Liver (tissue), 9 donors: ENCODE measurements around the gene KCNJ3. TPM values are rescaled to one million over a fixed set of nuclear protein-coding genes. Genes with fewer than 3 reads are reported as not detected.

ENCODE experiments used
- DNase-seq: peaks from one replicate; pipeline ENCODE4 v3.0.0-alpha.2; 2017; ENCODE audit warnings: low spot score
- H3K27ac ChIP-seq, 2 donors: one replicate each; pipeline ENCODE4 v1.7.0; 2013; ENCODE audit warnings: inconsistent platforms in 2 of 2, low read length in 2 of 2, control low read depth in 1 of 2, low read depth in 1 of 2, mild to moderate bottlenecking in 1 of 2
- H3K27me3 ChIP-seq, 4 donors: one replicate each; pipeline versions ENCODE4 v1.6.1 to v1.7.0; 2013; ENCODE audit warnings: low read length in 3 of 4, inconsistent platforms in 1 of 4, mild to moderate bottlenecking in 1 of 4, moderate library complexity in 1 of 4; ENCODE audit not compliant: control insufficient read depth in 4 of 4, insufficient read depth in 4 of 4
- H3K36me3 ChIP-seq, 4 donors: one replicate each; pipeline versions ENCODE4 v1.6.1 to v1.7.0; 2013; ENCODE audit warnings: low read length in 3 of 4, mild to moderate bottlenecking in 3 of 4, low read depth in 1 of 4, moderate library complexity in 1 of 4; ENCODE audit not compliant: control insufficient read depth in 4 of 4, insufficient read depth in 3 of 4
- H3K4me1 ChIP-seq, 4 donors: one replicate each; pipeline versions ENCODE4 v1.6.1 to v1.7.0; 2013; ENCODE audit warnings: low read length in 3 of 4, mild to moderate bottlenecking in 3 of 4, moderate library complexity in 1 of 4; ENCODE audit not compliant: control insufficient read depth in 4 of 4, insufficient read depth in 4 of 4
- H3K4me3 ChIP-seq, 3 donors: one replicate each; pipeline versions ENCODE4 v1.6.1 to v1.7.0; 2013; ENCODE audit warnings: low read length in 3 of 3, control low read depth in 1 of 3, low read depth in 1 of 3, mild to moderate bottlenecking in 1 of 3
- H3K9ac ChIP-seq, 2 donors: one replicate each; pipeline ENCODE4 v1.7.0; 2013; ENCODE audit warnings: low read length in 2 of 2, mild to moderate bottlenecking in 2 of 2, moderate library complexity in 2 of 2, control low read depth in 1 of 2, low read depth in 1 of 2
- H3K9me3 ChIP-seq, 4 donors: one replicate each; pipeline versions ENCODE4 v1.6.1 to v1.7.0; 2013; ENCODE audit warnings: low read length in 3 of 4; ENCODE audit not compliant: control insufficient read depth in 4 of 4
- ATF3 ChIP-seq: IDR thresholded peaks from 2 replicates; pipeline ENCODE4 v1.6.1; 2016; ENCODE audit warnings: antibody characterized with exemption
- EGR1 ChIP-seq, 2 donors: IDR thresholded peaks; 2 replicates each; pipeline ENCODE4 v1.6.1; 2016 to 2018; ENCODE audit warnings: antibody characterized with exemption in 2 of 2, low read depth in 2 of 2
- FOXA1 ChIP-seq: IDR thresholded peaks from 2 replicates; pipeline ENCODE4 v1.6.1; 2016; ENCODE audit warnings: antibody characterized with exemption
- FOXA2 ChIP-seq: IDR thresholded peaks from 2 replicates; pipeline ENCODE4 v1.6.1; 2016; ENCODE audit warnings: antibody characterized with exemption
- GABPA ChIP-seq, 2 donors: IDR thresholded peaks in 1 of 2; conservative IDR thresholded peaks in 1 of 2; 2 replicates each; pipeline ENCODE4 v1.6.1; 2016; ENCODE audit warnings: antibody characterized with exemption in 2 of 2, mild to moderate bottlenecking in 1 of 2, moderate library complexity in 1 of 2
- HNF4A ChIP-seq, 2 donors: conservative IDR thresholded peaks; 2 replicates each; pipeline ENCODE4 v1.6.1; 2016; ENCODE audit warnings: antibody characterized with exemption in 2 of 2, mild to moderate bottlenecking in 2 of 2
- HNF4G ChIP-seq: IDR thresholded peaks from 2 replicates; pipeline ENCODE4 v1.6.1; 2016; ENCODE audit warnings: antibody characterized with exemption
- JUND ChIP-seq, 2 donors: IDR thresholded peaks; 2 replicates each; pipeline ENCODE4 v1.6.1; 2016; ENCODE audit warnings: antibody characterized with exemption in 2 of 2
- NR2F2 ChIP-seq: IDR thresholded peaks from 2 replicates; pipeline ENCODE4 v1.6.1; 2016; ENCODE audit warnings: antibody characterized with exemption
- RAD21 ChIP-seq, 2 donors: IDR thresholded peaks; 2 replicates each; pipeline ENCODE4 v1.6.1; 2016; ENCODE audit warnings: antibody characterized with exemption in 2 of 2, mild to moderate bottlenecking in 2 of 2
- REST ChIP-seq: IDR thresholded peaks from 2 replicates; pipeline ENCODE4 v1.6.1; 2016; ENCODE audit warnings: antibody characterized with exemption, mild to moderate bottlenecking
- RXRA ChIP-seq, 2 donors: IDR thresholded peaks; 2 replicates each; pipeline ENCODE4 v1.6.1; 2017 to 2018; ENCODE audit warnings: antibody characterized with exemption in 2 of 2, mild to moderate bottlenecking in 1 of 2
- SP1 ChIP-seq: IDR thresholded peaks from 2 replicates; pipeline ENCODE4 v1.6.1; 2018; ENCODE audit warnings: antibody characterized with exemption, mild to moderate bottlenecking
- TAF1 ChIP-seq: conservative IDR thresholded peaks from 2 replicates; pipeline ENCODE4 v1.6.1; 2016; ENCODE audit warnings: antibody characterized with exemption, mild to moderate bottlenecking
- YY1 ChIP-seq: IDR thresholded peaks from 2 replicates; pipeline ENCODE4 v1.6.1; 2016; ENCODE audit warnings: antibody characterized with exemption, mild to moderate bottlenecking
- ZBTB33 ChIP-seq: IDR thresholded peaks from 2 replicates; pipeline ENCODE4 v1.6.1; 2016; ENCODE audit warnings: antibody characterized with exemption
- WGBS: extraction: QIAGEN DNeasy Blood & Tissue Kit; methylation state at CpG from one replicate; pipeline ENCODE4 v1.1.7; 2013; 5-methylcytosine and 5-hydroxymethylcytosine counted together
- polyA plus RNA-seq, 2 donors: library from polyadenylated mRNA; stranded (reverse) in 1 of 2; unstranded in 1 of 2; fragments of 200-250 nt in 1 of 2; fragments of >200 nt in 1 of 2; fragmentation: Nextera tagmentation in 1 of 2; extraction: Ambion mirVana in 1 of 2; gene quantifications; one replicate each; pipeline versions ENCODE4 v1.2.1 to v1.2.3, GENCODE V29; 2013 to 2015
- total RNA-seq, 2 donors: library from RNA; depleted of rRNA; stranded (reverse); fragments of >200 nt; gene quantifications; one replicate each; pipeline ENCODE4 v1.2.3, GENCODE V29; 2014
- TF ChIP-seq, protein P1 (sequence below): fragments of 150-350 bp; IDR thresholded peaks from 2 replicates; pipeline ENCODE4 v1.5.1; 2017; ENCODE audit warnings: improper control_type of control experiment, low read depth, low read length; ENCODE audit not compliant: missing input control
- TF ChIP-seq, protein P2 (sequence below): IDR thresholded peaks from 2 replicates; pipeline ENCODE4 v1.6.1; 2016; ENCODE audit warnings: antibody characterized with exemption
- donor health status: healthy.
- donor health status: healthy.
- donor health status: healthy.
- donor health status: healthy.
- donor health status: healthy.

KCNJ3 gene
- total and polyA plus RNA-seq, 4 donors = 0.23 to 1.3 (median 0.43) TPM

GRCh38 chr2:154677401-154677800 lies 21.1 kb upstream of the KCNJ3 start:
- Histone ChIP-seq H3K9me3 (no peaks in the 10 kb centered on the region), H3K4me3 (no peak overlapping the region), H3K27ac (no peak overlapping the region), H3K4me1 (no peaks in the 10 kb centered on the region), H3K36me3 (no peaks in the 10 kb centered on the region), H3K9ac (no peak overlapping the region), H3K27me3 (no peaks in the 10 kb centered on the region)
- DNase-seq = no peak
- TF ChIP-seq GABPA (IDR thresholded peaks at IDR 0.05 in 1 of 2, conservative IDR thresholded peaks at IDR 0.05 in 1 of 2) (no peak), NR2F2 (no peak), REST (no peak), ATF3 (no peak), RAD21 (IDR thresholded peaks at IDR 0.05) (no peak), JUND (IDR thresholded peaks at IDR 0.05) (no peak), SP1 (no peak), RXRA (IDR thresholded peaks at IDR 0.05) (no peak), TAF1 (no peak), HNF4A (conservative IDR thresholded peaks at IDR 0.05) (no peak), YY1 (no peak), ZBTB33 (no peak), FOXA2 (no peak), HNF4G (no peak), FOXA1 (no peak)
- TF ChIP-seq, protein P1, sequence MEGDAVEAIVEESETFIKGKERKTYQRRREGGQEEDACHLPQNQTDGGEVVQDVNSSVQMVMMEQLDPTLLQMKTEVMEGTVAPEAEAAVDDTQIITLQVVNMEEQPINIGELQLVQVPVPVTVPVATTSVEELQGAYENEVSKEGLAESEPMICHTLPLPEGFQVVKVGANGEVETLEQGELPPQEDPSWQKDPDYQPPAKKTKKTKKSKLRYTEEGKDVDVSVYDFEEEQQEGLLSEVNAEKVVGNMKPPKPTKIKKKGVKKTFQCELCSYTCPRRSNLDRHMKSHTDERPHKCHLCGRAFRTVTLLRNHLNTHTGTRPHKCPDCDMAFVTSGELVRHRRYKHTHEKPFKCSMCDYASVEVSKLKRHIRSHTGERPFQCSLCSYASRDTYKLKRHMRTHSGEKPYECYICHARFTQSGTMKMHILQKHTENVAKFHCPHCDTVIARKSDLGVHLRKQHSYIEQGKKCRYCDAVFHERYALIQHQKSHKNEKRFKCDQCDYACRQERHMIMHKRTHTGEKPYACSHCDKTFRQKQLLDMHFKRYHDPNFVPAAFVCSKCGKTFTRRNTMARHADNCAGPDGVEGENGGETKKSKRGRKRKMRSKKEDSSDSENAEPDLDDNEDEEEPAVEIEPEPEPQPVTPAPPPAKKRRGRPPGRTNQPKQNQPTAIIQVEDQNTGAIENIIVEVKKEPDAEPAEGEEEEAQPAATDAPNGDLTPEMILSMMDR = no peak
- TF ChIP-seq, protein P2, sequence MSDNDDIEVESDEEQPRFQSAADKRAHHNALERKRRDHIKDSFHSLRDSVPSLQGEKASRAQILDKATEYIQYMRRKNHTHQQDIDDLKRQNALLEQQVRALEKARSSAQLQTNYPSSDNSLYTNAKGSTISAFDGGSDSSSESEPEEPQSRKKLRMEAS = no peak
- 85% methylated on average over 3 of the region's 3 CpGs for WGBS

- Histone ChIP-seq H3K36me3 (no peaks in the 10 kb centered on the region), H3K27ac (no peak overlapping the region), H3K4me3 (no peak overlapping the region), H3K9me3 (no peaks in the 10 kb centered on the region), H3K9ac (no peak overlapping the region), H3K27me3 (no peaks in the 10 kb centered on the region), H3K4me1 (no peaks in the 10 kb centered on the region)
- WGBS = 89% methylated on average over 2 of the region's 2 CpGs
- DNase-seq = no peak
- TF ChIP-seq, protein P2 = no peak
- TF ChIP-seq FOXA1 (no peak), RAD21 (IDR thresholded peaks at IDR 0.05) (no peak), RXRA (IDR thresholded peaks at IDR 0.05) (no peak), ATF3 (no peak), HNF4A (conservative IDR thresholded peaks at IDR 0.05) (no peak), YY1 (no peak), REST (no peak), HNF4G (no peak), TAF1 (no peak), GABPA (IDR thresholded peaks at IDR 0.05 in 1 of 2, conservative IDR thresholded peaks at IDR 0.05 in 1 of 2) (no peak), FOXA2 (no peak), NR2F2 (no peak), SP1 (no peak), EGR1 (IDR thresholded peaks at IDR 0.05; ENCODE audit: low read depth in 2 of 2) (no peak)
Observed at GRCh38 chr2:154681741-154682140, 16.8 kb upstream of the KCNJ3 start.
